Osteocyte (in vitro differentiated cells): ENCODE data around the gene MAP4K4. TPM values are rescaled to one million over a fixed set of nuclear protein-coding genes. Genes with fewer than 3 reads are reported as not detected.

ENCODE experiments used
- DNase-seq: peaks from one replicate; pipeline ENCODE4 v3.0.0; 2021; ENCODE audit warnings: mixed read lengths; ENCODE audit not compliant: unreplicated experiment; ENCODE audit errors: extremely low spot score
- H3K27ac Mint-ChIP-seq: one replicate; pipeline ENCODE4 v1.8.0; 2021; ENCODE audit warnings: mild to moderate bottlenecking, mixed read lengths; ENCODE audit not compliant: unreplicated experiment
- H3K27me3 Mint-ChIP-seq: one replicate; pipeline ENCODE4 v1.8.0; 2021; ENCODE audit warnings: mixed read lengths; ENCODE audit not compliant: unreplicated experiment
- H3K36me3 Mint-ChIP-seq: one replicate; pipeline ENCODE4 v1.8.0; 2021; ENCODE audit warnings: mixed read lengths; ENCODE audit not compliant: unreplicated experiment
- H3K4me1 Mint-ChIP-seq: one replicate; pipeline ENCODE4 v1.8.0; 2021; ENCODE audit warnings: mixed read lengths; ENCODE audit not compliant: unreplicated experiment
- H3K4me3 Mint-ChIP-seq: one replicate; pipeline ENCODE4 v1.8.0; 2021; ENCODE audit warnings: mild to moderate bottlenecking, moderate library complexity, mixed read lengths; ENCODE audit not compliant: unreplicated experiment
- H3K9me3 Mint-ChIP-seq: one replicate; pipeline ENCODE4 v1.8.0; 2021; ENCODE audit warnings: mixed read lengths; ENCODE audit not compliant: unreplicated experiment
- total RNA-seq: library from RNA; stranded (reverse); gene quantifications from 2 replicates; pipeline ENCODE4 v1.2.1, GENCODE V29; 2021
- TF ChIP-seq, protein P1 (sequence below): fragments of 200-600 bp; sonication (generic); IDR thresholded peaks from 2 replicates; pipeline ENCODE4 v1.5.0; 2021; ENCODE audit warnings: antibody characterized with exemption, mild to moderate bottlenecking, moderate library complexity

MAP4K4 gene
- total RNA-seq, 1 donor from 2014 or later: 126 TPM

DNA sequence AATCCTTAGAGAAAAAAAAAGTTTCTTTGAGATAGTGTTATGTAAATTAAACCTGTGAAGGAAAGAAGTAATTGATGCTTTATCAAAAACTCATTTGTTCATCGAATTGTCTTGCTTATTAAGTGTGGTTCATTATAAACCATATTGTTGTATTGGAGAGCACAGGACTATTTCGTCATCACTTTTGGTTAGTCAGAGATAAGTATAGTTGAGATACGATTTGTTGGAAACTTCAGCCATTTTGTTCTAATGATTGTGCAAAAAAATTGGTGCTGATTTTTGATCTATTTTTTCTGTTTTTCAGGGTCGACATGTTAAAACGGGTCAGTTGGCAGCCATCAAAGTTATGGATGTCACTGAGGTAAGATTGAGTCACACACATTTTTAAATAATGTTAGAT, 92.9 kb downstream of the MAP4K4 start:
- no peaks in the 10 kb centered on the region for H3K27me3 Mint-ChIP-seq
- TF ChIP-seq, protein P1, sequence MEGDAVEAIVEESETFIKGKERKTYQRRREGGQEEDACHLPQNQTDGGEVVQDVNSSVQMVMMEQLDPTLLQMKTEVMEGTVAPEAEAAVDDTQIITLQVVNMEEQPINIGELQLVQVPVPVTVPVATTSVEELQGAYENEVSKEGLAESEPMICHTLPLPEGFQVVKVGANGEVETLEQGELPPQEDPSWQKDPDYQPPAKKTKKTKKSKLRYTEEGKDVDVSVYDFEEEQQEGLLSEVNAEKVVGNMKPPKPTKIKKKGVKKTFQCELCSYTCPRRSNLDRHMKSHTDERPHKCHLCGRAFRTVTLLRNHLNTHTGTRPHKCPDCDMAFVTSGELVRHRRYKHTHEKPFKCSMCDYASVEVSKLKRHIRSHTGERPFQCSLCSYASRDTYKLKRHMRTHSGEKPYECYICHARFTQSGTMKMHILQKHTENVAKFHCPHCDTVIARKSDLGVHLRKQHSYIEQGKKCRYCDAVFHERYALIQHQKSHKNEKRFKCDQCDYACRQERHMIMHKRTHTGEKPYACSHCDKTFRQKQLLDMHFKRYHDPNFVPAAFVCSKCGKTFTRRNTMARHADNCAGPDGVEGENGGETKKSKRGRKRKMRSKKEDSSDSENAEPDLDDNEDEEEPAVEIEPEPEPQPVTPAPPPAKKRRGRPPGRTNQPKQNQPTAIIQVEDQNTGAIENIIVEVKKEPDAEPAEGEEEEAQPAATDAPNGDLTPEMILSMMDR: no peak
- no peaks in the 10 kb centered on the region for H3K9me3 Mint-ChIP-seq
- H3K4me1 Mint-ChIP-seq: peaks cover 64% of the 10 kb centered on the region
- H3K27ac Mint-ChIP-seq: peak overlapping the region; percentile 29
- peaks cover 15% of the 10 kb centered on the region for H3K36me3 Mint-ChIP-seq
- no peak overlapping the region for H3K4me3 Mint-ChIP-seq
- DNase-seq: no peak

DNA sequence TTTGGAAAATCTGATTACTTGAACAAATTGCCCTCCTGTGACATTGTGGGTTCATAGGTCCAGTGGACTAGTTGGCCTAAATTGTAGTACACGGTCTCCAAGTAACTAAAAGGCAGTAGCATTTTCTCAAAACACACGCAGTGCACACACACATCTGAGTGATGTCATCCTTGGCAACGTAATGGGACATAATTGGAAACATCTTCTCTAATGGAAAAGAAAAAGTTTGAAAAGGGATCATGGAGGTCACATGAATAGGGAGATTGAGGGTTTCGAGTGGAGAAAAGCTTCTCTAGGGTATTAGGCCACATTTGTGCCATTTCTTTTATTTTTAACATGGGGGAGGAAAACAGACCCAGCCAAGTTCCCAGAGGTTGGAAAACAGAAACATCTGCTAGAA, 93.3 kb downstream of the MAP4K4 start:
- no peak for DNase-seq
- no peak overlapping the region for H3K27ac Mint-ChIP-seq
- H3K36me3 Mint-ChIP-seq: peaks cover 15% of the 10 kb centered on the region
- TF ChIP-seq, protein P1: no peak
- H3K27me3 Mint-ChIP-seq: no peaks in the 10 kb centered on the region
- peaks cover 64% of the 10 kb centered on the region for H3K4me1 Mint-ChIP-seq
- H3K4me3 Mint-ChIP-seq: no peak overlapping the region
- no peaks in the 10 kb centered on the region for H3K9me3 Mint-ChIP-seq

DNA sequence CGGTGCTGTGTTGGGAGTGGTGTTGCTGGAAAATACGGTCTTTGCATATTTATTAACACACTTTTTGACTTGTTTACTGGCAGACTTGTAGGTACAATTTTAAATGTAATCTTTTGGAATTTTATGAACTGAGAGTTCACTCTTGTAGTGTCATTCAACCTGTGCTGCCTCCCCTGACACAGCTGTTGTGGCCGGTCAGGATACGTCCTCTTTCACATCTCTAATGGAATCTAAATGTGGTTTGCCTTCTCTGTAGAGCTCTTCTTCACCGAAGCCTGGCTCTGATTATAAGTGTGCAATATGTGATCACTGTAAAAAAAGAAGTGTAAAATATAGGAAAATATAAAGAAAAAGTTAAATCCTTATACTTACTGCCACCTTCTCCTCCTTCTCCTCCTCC, 94.7 kb downstream of the MAP4K4 start:
- TF ChIP-seq, protein P1: no peak
- Mint-ChIP-seq H3K9me3 (no peaks in the 10 kb centered on the region), H3K27ac (no peak overlapping the region), H3K36me3 (peaks cover 15% of the 10 kb centered on the region), H3K27me3 (no peaks in the 10 kb centered on the region), H3K4me3 (no peak overlapping the region), H3K4me1 (peaks cover 52% of the 10 kb centered on the region)
- no peak for DNase-seq

DNA sequence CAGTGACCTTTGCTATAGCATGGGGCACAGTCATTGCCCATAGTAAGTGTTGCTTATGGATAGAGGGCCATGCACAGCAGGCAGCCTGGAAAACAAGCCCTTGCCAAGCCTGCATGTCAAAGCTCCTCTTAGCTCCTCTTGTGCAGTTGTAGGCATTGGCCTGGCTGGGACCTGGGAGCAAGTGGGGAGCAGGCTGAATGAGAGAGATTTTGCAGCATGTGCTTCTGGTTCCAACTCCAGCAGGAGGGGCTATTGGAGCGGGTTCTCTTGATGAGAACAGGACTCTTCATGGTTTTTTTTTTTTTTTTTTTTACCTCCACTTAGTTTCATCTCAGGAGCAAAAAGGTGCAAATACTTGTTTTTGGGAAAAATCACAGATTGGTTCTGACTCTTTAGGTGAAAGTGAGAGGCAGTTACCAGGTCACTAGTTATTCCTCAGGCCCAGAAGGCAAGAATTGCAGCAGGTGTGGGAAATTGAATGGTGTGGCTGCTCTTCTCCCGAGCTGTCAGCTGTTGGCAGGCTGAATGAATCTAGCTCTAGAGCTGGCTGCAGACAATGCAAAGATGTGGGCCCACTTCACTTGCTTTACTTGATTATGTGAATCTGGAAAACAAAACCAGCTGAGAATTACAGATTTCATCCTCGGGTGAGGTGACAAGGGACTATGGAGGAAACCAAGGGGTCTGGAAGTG, 95.9 kb downstream of the MAP4K4 start:
- DNase-seq: no peak
- H3K4me3 Mint-ChIP-seq: no peak overlapping the region
- TF ChIP-seq, protein P1: no peak
- peaks cover 45% of the 10 kb centered on the region for H3K4me1 Mint-ChIP-seq
- H3K27ac Mint-ChIP-seq: peak overlapping the region; percentile 24
- peaks cover 15% of the 10 kb centered on the region for H3K36me3 Mint-ChIP-seq
- no peaks in the 10 kb centered on the region for H3K27me3 Mint-ChIP-seq
- no peaks in the 10 kb centered on the region for H3K9me3 Mint-ChIP-seq

DNA sequence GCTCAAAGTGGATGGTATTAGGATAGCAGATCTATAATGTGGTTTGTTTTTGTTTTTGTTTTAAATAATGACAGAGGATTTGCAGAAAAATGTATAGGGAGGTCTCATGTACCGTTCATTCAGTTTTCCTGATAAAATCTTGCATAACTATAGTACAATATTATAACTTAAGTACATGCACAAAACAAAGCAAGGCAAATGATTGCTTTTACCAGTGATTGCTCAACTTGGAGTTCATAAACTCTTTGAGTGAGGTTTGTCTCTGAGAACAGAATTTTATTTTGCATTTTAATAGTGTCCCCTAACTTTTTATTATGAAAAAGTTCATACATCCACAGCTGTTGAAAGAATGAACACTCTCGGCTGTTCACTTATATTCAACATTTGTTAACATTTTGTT, 96.6 kb downstream of the MAP4K4 start:
- Mint-ChIP-seq H3K27ac (peak overlapping the region; percentile 24), H3K9me3 (no peaks in the 10 kb centered on the region), H3K4me3 (no peak overlapping the region), H3K36me3 (peaks cover 15% of the 10 kb centered on the region), H3K4me1 (peaks cover 38% of the 10 kb centered on the region), H3K27me3 (no peaks in the 10 kb centered on the region)
- TF ChIP-seq, protein P1: no peak
- no peak for DNase-seq
